Superior temporal gyrus (tissue), 1 donor: ENCODE measurements around the gene CRADD.
"Not testable (repeated sequence)": the region's sequence is repeated elsewhere in the genome, so short reads cannot be mapped to it uniquely, and the experiment has no call there.

Experiments
- DNase-seq: peaks from one replicate; pipeline ENCODE4 v3.0.0-alpha.2; 2016; ENCODE audit errors: extremely low spot score

Gene CRADD

DNA sequence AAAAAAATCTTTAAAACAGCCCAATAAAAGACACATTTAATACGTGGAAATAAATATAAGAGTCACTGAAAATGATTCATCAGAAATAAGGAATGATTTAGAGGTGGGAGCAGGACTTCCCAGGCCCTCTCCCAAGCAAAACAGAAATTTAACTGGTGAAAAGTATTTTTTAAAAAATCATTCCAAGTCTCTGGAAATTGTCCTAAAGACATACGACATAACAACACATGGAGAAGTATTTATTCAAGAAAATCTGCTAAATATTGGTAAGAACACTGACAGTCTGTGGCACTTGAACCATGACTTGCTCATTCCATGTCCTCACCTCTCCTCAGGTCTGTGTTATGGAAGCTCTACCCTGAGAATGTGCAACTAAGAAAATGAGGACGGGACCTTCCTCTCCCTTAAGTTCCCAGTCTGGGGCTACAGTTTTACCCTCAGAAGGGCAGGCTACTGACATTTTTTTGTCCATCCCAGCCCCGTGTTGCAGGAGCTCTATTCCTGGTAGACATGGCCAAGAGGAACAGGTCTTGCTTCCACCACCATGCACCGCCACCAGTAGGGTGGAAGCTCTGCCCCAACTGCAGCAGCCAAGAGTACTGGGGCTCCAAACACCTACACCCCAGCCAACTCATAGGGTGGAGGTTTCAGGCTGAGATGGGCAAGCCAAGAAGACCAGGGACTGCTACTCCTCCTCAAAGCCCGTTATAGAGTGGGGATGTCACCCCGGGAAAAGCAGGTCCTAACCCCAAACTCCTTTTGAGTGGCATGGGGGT is 193.0 kb downstream of the CRADD start:
- no peak for DNase-seq

DNA sequence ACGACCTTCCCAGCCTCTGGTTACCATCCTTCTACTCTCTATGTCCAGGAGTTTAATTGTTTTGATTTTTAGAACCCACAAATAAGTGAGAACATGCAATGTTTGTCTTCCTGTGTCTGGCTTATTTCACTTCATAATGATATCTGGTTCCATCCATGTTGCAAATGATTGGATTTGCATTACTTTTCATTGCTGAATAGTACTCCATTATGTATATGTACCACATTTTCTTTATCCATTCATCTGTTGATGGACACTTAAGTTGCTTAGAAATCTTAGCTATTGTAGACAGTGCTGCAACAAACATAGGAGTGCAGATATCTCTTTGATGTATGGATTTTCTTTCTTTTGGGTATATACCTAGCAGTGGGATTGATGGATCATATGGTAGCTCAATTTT is 194.4 kb downstream of the CRADD start:
- not testable (repeated sequence) for DNase-seq

DNA sequence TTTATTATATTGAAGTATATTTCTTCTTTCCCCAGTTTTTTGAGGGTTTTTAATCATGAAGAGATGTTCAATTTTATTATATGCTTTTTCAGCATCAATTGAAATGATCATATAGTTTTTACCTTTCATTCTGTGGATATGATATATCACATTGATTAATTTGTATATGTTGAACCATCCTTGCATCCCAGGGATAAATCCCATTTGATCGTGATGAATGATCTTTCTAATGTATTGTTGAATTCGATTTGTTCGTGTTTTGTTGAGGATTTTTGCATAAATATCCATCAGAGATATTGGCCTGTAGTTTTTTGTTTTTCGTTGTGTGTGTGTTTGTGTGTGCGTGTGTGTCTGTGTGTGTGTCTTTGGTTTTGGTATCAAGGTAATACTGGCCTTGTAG is 196.4 kb downstream of the CRADD start:
- no peak for DNase-seq

DNA sequence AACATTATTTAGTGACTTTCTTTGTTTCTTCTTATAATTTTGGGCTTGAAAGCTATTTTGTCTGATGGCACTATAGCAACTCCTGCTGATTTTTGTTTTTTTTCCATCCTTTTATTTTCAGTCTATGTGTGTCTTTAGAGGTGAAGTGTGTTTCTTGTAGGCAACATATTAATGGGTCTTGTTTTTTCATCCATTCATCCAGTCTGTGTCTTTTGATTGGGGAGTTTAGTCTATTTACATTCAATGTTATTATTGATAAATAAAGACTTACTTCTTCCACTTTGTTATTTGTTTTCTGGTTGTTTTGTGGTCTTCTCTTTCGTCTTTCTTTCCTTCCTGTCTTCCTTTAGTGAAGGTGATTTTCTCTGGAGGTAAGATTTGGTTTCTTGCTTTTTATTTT is 198.0 kb downstream of the CRADD start:
- DNase-seq, result no peak

DNA sequence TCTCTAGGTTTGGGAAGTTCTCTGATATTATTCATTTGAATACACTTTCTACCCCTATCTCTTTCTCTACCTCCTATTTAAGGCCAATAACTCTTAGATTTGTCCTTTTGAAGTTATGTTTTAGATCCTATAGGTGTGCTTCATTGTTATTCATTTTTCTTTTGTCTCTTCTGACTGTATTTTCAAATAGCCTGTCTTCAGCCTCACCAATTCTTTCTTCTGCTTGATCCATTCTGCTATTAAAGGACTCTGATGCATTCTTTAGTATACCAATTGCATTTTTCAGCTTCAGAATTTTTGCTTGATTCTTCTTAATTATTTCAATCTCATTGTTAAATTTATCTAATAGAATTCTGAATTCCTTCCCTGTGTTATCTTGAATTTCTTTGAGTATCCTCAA is 199.2 kb downstream of the CRADD start:
- no peak for DNase-seq

DNA sequence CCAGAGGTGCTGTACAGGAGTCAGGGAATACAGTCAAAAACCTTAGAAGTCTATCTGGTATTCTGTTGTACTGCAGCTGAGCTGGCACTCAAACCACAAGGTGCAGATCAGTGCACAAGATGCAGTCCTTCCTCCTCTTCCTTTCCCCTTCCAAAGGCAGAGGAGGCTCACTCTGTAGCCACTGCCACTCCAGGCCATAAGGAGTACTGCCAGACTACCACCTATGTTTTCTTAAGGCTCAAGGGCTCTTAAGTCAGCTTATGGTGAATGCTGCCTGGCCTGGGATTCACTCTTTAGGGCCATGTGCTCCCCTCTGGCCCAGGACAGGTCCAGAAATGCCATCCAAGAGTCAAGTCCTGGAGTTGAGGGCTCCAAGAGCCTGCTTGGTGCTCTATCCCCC is 200.3 kb downstream of the CRADD start:
- DNase-seq, result no peak

DNA sequence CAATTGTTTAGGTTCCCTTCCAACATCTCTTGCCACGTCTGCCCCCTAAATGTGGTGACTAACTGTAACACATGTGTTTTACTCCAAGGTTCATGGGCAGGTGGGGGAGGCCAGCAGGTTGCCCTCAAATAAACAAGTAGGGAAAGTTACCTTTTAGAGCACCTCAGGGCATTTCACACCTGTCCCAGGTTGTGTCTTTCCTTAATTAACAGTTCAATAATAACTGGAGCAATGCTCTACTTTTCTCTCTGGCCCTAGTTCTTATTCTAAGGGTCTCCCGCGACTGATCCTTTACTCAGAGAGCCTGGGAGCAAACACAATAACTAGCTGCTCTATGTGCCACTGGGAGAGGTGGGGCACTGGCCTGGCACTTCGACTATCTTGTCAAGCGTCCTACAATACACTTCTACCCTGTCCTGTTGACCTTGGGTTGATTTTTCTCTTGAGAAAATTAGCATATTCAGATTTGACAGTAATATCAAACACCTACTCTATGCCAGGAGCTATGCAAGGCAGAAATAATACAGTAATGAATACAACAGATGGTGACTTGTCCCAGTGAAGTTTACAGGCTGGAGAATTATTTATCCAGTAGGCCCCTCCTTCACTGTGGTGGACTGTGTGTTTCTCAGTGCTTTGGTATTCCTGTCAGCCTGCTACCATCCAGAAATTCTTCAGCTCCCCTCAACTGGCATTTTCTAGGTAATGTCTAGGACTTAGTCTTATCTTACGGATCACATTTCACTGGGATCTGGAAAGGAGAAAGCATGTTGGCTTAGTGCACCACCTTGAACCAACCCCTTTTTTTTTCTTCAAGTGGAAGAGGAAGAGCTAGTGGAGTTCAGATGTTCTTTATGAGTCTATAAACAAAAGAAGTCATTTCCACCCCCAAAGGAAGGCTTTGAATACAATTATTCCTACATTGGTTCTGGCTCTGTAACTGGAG is 202.6 kb downstream of the CRADD start:
- DNase-seq, result no peak

DNA sequence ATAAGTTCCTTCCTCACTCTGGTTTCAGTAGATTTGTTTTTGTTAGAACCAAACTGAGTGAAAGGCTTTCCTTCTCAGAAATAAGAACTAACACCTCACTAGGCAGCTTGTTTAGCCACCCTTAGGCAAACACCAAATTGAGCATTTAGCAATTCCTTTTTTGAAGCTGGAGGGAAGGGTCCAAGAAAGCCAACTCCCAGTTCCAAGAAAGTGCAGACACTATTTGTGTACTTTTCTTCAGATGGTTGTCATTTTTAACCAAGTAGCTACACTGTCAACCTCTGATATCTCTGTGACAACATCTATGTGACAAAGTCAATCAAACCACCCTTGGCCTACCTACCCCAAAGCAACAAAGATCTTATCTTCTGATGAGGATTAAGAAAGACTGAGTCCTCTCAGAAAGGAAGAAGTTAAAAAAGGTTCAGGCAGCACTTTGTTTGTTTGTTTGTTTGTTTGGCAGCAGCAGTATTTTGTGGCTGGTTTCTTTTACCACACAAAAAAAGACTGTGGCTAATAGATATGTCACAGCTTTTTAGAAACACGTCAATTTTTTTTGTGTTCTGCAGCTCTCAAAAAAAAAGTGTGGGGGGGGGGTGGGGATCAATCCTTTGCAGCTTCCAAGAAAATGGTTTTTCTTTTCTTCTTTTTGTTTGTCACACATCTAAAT is 203.8 kb downstream of the CRADD start:
- no peak for DNase-seq

DNA sequence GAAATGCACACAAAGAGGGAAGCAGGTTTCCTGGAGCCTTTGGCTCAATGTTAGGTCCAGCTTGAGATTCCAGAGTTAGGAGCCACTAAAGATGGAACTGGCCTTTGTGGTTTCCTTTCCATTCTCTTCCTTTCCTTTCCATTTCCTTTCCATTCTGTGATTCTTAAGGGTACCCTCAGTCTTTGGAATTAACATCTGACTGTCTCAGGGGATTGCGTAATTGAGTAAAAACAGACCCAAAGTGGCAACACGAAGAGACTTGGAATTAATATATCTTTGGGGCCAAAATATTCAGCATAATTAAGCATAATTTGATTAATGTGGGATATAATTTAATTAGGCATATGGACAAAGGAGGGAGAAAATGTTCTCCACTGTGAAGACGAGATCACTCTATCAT is 205.6 kb downstream of the CRADD start:
- DNase-seq, result no peak

DNA sequence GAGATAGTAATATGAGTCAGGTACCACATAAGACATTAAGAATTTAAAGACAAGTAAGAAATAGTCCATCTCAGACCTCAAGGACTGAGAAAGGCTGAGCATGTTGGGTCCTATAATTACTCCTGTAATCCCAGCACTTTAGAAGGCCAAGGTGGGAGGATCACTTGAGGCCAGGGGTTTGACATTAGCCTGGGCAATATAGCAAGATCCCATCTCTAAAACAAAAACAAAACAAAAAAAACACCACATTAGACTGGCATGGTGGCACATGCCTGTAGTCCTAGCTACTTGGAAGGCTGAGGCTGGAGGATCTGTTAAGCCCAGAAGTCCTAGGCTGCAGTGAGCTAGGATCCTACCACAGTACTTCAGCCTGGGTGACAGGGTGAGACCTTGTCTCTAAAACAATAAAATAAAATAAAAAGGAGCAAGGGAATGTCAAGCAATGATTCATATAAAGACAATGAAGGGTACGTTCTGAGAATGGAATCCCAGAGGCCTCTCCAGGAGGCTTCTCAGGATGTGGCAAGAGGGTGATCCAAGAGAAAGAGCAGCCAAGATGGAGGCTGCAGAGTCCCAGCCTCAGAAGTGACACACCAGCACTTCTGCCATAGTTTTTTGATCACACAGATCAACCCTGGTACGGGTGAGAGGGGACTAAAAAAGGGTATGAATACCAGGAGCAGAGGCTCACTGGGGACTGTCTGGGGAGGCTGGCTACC is 206.4 kb downstream of the CRADD start:
- no peak for DNase-seq

DNA sequence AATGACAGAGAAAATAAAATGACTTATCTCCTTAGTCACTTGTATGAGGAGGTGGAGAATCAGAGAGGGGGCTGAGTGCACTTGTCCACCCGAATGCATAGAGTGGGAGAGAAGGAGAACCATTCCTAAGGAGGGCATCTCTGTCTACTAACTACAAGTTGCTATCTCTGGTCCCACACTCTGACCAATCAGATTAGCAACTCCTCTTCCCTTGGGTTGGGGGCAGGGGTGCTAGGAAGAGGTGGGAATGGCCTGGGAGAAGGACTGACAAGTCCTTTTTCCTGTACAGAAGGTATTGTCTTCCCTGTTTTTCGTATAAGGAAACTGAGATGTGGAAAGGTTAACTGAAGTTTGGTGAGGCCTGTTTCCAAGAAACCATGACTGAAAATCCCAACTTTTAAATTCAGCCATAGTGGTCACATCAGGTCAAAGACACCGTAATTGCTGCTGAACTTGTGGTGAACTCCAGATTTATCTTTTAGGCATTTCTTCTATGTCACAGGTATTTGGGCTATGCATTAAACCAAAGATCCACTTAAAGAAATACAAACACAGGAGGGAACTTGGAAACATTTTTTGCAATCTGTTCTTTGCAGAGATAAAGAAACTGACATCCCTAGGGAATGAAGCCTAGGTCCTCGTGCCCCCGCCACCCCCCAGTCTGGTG is 207.8 kb downstream of the CRADD start:
- DNase-seq, result no peak

DNA sequence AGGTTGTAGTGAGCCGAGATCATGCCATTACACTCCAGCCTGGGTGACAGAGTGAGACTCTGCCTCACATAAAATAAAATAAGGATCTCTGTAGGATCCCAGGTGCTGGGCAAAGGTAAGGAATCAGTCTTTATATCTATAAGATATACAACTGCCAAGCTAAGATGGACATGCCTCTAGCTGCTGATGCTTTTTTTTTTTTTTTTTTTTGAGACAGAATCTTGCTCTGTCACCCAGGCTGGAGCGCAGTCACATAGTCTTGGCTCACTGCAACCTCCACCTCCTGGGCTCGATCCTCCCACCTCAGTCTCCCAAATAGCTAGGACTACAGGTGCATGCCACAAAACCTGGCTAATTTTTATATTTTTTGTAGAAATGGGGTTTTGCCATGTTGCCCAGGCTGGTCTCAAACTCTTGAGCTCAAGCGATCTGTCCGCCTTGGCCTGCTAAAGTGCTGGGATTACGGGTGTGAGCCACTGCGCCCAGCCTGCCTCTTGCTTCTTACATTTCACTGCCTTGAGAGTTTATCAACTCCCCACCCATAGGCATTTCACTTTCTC is 208.9 kb downstream of the CRADD start:
- not testable (repeated sequence) for DNase-seq

DNA sequence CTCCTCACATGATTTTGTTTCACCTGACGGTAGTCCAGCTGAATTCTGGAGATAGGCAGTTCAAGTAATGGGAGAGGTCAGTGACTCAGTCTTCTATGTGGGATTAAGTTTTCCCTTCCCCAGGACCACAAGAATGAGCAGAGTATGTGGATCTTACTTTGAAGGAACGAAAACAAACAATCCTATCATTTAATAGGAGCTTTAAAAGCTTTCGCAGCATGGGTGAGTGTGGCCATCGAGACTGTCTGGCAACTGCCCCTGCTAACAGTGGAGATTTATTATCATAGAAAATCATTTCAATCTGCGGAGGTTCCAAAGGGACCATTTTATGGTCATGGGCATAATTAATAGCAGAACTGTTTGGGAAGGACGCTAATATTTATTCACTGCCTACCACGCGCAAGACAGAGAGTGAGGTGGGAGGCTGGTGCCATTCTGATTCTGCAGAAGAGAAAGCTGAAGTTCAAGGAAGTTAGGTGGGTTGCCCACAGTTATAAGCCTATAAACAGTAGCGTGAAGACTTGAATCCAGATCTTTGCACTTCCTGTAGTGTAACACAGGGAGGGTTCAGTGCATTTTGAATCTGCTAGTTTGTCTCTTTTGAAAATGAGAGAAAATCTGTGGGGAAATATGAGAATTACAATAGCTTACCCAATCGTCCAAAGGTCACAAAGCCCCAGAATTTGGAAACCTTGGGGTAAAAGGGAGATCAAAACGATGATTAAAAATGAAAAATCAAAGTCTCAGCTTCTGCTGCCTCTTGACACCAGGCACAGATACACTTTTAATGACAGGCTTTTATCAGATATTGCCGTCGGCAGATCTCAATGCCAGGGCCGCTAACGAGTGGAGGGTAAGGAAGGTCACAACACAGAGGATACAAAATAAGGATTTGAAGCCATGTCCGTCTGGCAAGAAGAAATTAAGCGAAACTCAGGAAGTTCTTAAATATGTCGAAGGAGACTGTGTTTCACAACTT is 209.6 kb downstream of the CRADD start:
- DNase-seq, result no peak

DNA sequence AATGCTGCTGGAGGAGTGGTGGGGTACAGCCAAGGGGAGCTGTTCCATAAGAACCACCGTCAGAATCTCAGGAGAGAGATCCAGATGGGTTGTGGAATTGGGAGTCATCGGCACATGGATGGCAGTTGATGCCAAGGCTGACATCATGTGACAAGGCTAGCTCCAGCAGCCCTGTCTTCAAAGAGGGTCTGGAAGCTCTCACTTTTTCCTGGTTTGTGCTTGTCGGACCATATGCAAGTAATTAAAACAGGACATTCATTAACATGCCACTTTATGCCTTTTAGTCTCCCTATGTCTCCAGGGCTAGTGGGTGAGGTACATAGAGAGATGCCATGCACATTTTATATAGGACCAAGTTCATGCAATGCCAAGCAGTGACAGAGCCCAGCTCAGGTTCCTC is 211.8 kb downstream of the CRADD start:
- DNase-seq, result no peak

DNA sequence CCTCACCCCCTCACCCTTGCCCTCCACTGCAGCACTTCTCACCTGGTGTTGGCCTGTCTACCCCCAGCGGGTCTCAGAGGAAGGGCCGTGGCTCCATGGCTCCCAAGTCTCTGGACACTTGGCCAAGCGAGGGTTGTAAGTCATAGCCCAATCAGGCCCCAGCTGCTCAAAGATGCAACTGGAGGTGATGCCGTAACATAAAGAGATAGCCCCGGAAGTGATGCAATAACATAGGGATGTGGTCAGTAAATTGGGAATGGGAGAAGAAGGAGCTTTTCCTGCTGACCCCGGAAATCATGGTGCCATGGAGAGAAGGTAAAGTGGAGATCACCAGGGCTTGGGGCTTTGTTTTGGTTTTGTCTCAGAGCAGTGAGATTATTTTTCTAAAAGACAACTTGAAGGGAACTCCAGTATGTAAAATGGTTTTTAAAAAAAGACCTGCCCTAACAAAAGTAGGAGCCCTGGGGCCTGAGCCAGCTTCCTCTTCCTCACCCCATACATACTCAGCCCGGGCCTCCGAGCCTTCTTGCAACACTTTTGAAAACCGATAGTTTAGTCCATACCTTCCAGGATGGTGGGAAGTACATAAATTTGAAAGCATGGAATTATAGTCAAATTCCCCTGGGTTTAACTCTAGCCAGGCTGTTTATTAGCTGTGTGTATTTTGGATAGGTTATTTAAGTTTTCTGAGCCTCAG is 212.5 kb downstream of the CRADD start:
- DNase-seq, result no peak

DNA sequence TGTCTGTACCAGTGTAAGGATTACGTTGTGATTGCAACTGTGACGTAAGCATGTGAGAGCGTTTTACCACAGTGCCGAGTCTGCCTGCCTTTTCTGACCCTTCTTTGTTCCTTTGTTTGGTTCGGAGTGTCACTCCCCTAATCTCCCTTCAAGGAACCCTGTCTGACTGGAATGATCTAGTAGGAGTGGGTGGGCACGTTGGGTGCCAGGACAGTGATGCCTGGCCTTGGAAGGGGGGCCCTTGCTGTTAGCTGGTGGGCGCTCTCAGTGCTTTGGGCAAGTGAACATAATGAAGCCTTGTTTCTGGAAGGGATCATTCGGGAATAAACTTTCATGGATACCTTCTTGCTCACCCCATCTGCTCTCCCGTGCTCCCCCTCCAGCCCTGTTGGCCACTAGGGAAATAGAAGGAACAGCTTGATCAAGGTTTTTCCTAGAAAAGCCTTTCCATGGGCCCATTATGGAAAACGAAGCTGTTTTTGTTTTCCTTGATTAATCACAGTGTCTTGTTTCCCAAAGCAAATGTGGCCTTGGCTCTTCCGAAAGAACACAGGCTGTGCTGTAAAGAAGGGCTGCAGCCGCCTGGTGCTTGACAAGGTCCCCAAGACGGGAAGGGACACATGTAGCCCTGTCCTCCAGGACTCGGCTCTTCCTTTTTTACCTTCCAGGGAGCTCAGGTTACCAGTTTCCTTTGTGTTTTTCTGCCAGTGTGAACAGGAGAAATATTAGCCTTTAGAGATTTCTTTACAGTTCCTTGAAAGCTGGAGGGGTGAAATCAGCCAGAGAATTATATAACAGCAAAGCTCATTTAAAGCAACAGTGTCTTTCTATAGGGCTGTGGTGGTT is 215.5 kb downstream of the CRADD start:
- DNase-seq, result peak; percentile 60

DNA sequence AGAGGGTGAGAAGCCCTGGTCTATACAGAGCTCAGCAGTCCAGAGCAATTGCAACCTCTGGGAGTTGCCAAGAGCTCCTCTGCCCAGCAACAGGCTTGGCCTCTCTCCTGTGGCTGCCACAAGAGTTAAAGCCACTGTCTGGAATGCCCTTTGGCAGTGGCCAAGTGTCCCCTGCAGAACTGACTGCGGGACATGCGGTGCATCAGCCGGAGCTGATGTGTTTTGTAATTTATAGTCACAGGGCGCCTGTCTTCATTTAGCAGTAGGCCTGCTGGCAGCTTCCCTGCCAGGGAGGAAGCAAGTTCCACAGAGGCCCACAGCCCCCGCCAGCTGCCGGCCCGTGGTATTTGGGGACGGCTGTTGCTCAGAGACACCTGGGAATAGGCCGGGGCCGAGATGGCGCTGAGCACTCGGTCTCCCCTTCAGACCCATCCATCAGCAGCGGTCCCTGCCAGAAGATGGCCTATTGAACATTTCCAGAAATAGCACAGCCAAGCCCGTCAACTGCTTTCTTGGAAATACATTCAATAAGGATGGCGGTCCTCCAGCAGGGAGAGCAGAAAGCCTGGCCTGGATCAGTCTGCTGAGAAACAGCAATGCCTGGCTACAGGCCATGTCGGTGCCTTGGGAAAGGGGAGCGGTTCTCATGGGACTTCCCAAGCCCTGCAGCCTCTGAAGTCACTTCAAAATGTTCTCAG is 217.4 kb downstream of the CRADD start:
- DNase-seq, result peak; percentile 77

DNA sequence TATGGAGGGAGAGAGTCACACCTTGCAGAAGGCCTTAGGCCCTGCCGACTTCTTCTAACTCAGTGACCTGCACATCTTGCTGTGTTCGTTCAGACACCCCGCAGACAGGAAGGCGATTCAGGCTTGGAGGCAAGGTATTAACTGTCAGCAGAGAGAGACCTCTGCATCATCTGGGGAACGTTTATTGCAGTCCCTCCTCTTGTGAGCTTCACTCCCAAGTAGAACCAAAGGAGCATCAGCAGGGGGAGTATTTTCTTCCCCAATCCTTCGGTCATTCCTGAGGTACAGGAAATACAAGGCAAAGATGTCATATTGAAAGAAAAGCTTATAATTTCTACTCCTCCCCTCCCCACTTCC is 217.9 kb downstream of the CRADD start:
- DNase-seq, result no peak
